Effector memory CD8-positive, alpha-beta T cell (primary cell): ENCODE results near the gene ASCL2.
"Not testable (repeated sequence)": the region's sequence is repeated elsewhere in the genome, so short reads cannot be mapped to it uniquely, and the experiment has no call there.

ENCODE experiments used
- ATAC-seq: fragments of 150-1000 bp; cut with Tn5 transposase; replicated peaks from 2 replicates; pipeline ENCODE4 v1.10.0; 2021; ENCODE audit warnings: mild to moderate bottlenecking, moderate library complexity
- DNase-seq, 3 experiments: peaks; one replicate each; pipeline ENCODE4 v3.0.0; 2021
- H3K27ac Mint-ChIP-seq, 2 donors: one replicate each; pipeline ENCODE4 v1.8.0; 2022; ENCODE audit warnings: mild to moderate bottlenecking in 2 of 2, mixed read lengths in 2 of 2, moderate library complexity in 2 of 2
- H3K27me3 Mint-ChIP-seq, 2 donors: one replicate each; pipeline ENCODE4 v1.8.0; 2022; ENCODE audit warnings: mixed read lengths in 2 of 2
- H3K36me3 Mint-ChIP-seq: one replicate; pipeline ENCODE4 v1.8.0; 2022; ENCODE audit warnings: mild to moderate bottlenecking, moderate library complexity, mixed read lengths; ENCODE audit not compliant: insufficient read depth
- H3K4me1 Mint-ChIP-seq, 2 donors: one replicate each; pipeline ENCODE4 v1.8.0; 2022; ENCODE audit warnings: low read depth in 2 of 2, mixed read lengths in 2 of 2
- H3K4me3 Mint-ChIP-seq, 2 donors: one replicate each; pipeline ENCODE4 v1.8.0; 2022; ENCODE audit warnings: mild to moderate bottlenecking in 2 of 2, mixed read lengths in 2 of 2, moderate library complexity in 2 of 2
- H3K9me3 Mint-ChIP-seq, 2 donors: one replicate each; pipeline ENCODE4 v1.8.0; 2022; ENCODE audit warnings: mixed read lengths in 2 of 2

Gene ASCL2

DNA sequence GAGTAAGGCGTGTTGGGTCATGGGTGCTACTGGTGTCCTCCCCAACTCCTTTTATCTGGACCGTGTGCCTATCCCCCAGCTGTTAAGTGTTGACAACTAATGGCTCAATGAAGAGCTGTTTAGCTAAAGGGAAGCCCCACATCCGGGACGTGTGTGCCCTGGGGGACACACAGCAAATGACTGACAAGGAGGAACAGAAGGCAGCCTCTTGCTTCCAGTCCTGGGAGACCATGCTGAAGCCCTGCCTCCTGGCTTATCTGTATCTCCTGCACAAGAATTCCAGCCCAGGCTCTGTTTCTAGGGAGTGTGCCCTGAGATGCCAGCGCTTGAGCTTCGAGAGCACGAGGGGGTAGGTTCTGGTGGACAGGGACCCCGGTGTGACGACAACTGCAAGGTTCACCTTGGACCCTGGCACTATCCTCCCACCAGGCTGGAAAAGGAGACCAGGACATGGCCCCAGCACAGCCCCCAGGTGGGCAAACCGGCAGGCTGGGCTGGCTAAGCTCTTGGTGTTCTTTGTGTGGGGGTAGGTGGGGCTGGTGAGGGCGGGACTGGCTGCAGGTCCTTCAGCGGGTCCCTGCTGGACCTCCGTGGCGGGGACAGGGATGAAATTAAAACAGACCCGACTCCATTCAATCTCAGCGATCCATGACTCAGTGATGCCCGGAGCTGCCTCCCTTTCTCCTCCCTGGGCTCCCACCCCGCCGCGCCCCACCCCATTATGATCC is 21.0 kb downstream of the ASCL2 start:
- Mint-ChIP-seq H3K27me3 (peaks cover 12 to 17% of the 10 kb centered on the region in 2 donors), H3K9me3 (no peaks in the 10 kb centered on the region), H3K27ac (no peak overlapping the region), H3K4me3 (no peak overlapping the region), H3K36me3 (no peaks in the 10 kb centered on the region), H3K4me1 (no peaks in the 10 kb centered on the region)
- DNase-seq (no peak), ATAC-seq (no peak)

- DNase-seq, result no peak
- Mint-ChIP-seq H3K27me3 (peaks cover 12 to 18% of the 10 kb centered on the region in 2 donors), H3K27ac (no peak overlapping the region), H3K36me3 (no peaks in the 10 kb centered on the region), H3K9me3 (no peaks in the 10 kb centered on the region), H3K4me1 (no peaks in the 10 kb centered on the region), H3K4me3 (no peak overlapping the region)
- ATAC-seq, result no peak
Observed at GRCh38 chr11:2248762-2249161, 21.6 kb downstream of the ASCL2 start.

- Mint-ChIP-seq H3K9me3 (no peaks in the 10 kb centered on the region), H3K27ac (no peak overlapping the region), H3K4me1 (no peaks in the 10 kb centered on the region), H3K27me3 (peaks cover 12 to 18% of the 10 kb centered on the region in 2 donors), H3K36me3 (no peaks in the 10 kb centered on the region), H3K4me3 (no peak overlapping the region)
- ATAC-seq, result no peak
- no peak for DNase-seq
Observed at GRCh38 chr11:2248242-2248641, 22.1 kb downstream of the ASCL2 start.

DNA sequence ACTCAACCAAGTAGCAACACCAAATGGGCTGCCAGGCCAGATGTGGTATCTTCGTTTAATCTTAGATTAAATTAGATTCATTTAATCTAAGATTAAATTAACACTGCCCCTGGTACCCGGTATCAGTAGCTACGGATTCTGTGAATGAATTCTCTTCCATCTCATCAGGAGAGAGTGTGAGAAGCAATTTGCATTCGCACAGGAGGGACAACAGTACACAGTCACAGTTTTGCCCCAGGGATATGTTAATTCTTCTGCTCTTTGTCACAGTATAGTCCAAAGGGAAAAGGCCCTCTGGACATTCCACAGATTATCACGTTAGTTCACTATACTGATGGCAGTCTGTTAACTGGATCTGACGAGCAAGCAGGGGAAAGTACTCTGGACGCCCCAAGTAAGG is 22.9 kb downstream of the ASCL2 start:
- peaks cover 12 to 24% of the 10 kb centered on the region in 2 donors for H3K27me3 Mint-ChIP-seq

DNA sequence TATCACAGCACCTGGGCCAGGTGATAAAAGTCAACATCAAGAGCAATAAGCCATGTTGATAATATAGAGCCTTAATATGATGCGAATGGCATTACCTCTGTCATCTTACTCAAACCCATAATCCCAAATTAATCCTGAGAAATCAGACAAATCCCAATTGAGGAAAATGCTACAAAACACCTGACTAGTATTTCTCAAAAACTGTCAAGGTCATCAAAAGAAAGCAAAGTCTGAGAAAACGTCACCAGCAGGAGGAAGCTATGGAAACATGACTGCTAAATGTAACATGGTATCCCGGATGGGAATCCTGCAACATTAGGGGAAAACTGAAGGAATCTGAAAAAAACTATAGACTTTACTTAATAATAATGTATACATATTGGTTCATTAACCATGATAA is 29.6 kb downstream of the ASCL2 start:
- Mint-ChIP-seq H3K27me3 (peaks cover 7 to 10% of the 10 kb centered on the region in 2 donors), H3K9me3 (peaks cover 0 to 3% of the 10 kb centered on the region in 2 donors), H3K4me1 (no peaks in the 10 kb centered on the region), H3K27ac (no peak overlapping the region), H3K4me3 (no peak overlapping the region), H3K36me3 (no peaks in the 10 kb centered on the region)
- DNase-seq (no peak), ATAC-seq (no peak)

More for the DNA sequence above, 22.9 kb downstream of the ASCL2 start:
- DNase-seq (no peak), ATAC-seq (no peak)
- Mint-ChIP-seq H3K27ac (no peak overlapping the region), H3K36me3 (no peaks in the 10 kb centered on the region), H3K4me1 (no peaks in the 10 kb centered on the region), H3K4me3 (no peak overlapping the region), H3K9me3 (no peaks in the 10 kb centered on the region)

DNA sequence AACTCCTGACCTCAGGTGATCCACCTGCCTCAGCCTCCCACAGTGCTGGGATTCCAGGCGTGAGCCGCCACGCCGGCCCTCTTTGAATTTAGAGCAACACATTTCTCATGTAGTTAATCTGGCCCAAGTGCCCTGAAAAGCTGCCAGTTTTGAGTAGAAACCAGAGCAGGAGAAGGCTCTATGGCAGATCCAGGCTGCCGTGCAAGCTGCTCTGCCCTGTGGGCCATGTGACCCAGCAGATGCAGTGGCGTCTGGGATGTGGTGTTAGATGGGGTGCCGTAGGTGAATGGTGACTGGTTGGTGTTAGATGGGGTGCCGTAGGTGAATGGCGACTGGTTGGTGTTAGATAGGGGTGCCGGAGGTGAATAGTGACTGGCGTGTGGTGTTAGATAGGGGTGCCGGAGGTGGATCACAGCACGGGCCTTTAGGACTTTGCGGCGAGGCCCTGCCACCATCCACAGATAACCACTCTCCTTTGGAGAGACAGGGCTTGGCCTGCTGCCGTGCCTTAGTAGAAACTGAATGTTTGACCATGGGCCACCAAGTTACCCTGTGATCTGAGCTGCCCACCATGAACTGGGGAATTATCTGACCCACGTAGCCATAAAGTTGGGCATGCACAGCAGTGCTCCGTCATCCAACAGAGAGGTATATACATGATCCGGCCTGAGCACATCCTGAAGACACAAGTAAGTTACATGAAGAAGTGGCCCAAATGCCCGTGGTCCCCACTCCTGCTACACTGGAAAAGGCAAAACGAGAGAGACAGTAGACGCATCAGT is 32.7 kb downstream of the ASCL2 start:
- peaks cover 6 to 16% of the 10 kb centered on the region in 2 donors for H3K27me3 Mint-ChIP-seq
- no peak overlapping the region for H3K27ac Mint-ChIP-seq

DNA sequence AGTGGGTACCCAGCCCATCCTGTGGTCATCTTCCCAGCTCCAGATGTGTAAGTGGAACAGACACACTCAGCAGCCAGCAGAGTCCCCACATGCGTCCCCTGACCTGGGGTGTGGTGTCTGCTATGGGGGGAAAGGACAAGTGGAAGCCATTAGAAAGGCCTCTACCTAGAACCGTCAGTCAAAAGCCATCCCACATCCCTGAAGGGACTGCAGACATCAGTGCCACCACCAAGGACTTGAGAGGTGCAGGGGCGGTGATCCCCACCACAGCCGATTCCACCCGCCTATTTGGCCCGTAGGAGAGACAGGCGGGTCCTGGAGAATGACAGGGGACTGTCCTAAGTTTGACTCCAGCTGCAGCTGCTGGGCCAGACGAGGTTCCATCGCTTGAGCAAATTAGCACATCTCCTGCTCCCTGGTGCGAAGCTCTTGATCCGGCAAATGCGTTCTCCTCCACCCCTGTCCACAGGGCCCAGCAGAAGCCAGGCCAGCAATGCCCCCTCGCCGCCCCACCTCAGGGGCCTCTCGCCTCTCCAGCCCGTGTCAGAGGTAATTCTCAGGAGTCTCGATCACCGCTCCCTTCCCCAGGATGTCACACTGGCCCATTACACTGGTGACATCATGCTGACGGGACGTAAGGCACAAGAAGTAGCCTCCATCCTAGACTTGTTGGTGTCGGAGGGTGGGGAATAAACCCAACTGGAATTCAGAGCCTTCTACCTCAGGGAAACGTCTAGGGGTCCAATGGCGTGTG is 33.8 kb downstream of the ASCL2 start:
- DNase-seq, ATAC-seq, H3K36me3 Mint-ChIP-seq, H3K4me1 Mint-ChIP-seq, H3K27ac Mint-ChIP-seq, H3K4me3 Mint-ChIP-seq, H3K9me3 Mint-ChIP-seq: not testable (repeated sequence)
- peaks cover 9 to 22% of the 10 kb centered on the region in 2 donors for H3K27me3 Mint-ChIP-seq

More for the DNA sequence above, 32.7 kb downstream of the ASCL2 start:
- peaks cover 0 to 3% of the 10 kb centered on the region in 2 donors for H3K9me3 Mint-ChIP-seq
- no peaks in the 10 kb centered on the region for H3K4me1 Mint-ChIP-seq
- H3K4me3 Mint-ChIP-seq, result no peak overlapping the region
- no peaks in the 10 kb centered on the region for H3K36me3 Mint-ChIP-seq
- DNase-seq (no peak), ATAC-seq (no peak)

DNA sequence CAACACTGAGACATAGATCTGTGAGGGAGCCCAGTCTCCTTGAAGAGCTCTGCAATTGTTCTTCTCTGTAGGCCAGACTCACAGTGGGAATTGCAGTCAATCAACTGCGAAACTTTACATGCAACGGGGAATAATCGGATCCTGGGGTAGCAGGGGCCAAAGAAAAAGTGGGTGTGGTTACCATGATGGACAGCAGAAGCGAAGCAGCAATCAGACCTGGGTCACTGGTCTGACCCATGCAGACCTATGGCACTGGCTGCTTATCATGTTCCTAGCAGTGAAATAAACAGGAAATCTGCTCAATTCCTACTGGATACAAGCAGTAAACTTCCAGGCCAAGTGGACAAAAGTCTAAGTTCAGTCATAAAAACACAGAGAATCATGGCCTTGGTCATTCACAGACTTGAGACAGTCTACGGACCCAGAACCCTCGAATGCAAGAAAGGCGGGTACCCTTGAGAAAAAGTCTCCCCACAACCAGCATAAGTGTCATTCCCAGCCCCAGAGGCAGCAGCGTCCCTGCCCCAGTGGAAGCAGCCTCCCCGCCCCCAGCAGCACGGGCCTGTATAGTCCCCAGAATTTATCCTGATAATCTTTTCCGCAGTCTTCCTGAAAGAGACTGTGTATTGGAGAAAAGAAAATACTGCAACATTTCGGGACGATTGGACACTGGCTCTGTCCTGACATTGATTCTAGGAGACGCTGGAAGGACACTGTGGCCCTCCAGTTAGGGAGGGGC is 34.6 kb downstream of the ASCL2 start:
- Mint-ChIP-seq H3K4me3 (no peak overlapping the region), H3K27me3 (peaks cover 17 to 25% of the 10 kb centered on the region in 2 donors), H3K36me3 (no peaks in the 10 kb centered on the region), H3K27ac (no peak overlapping the region), H3K4me1 (no peaks in the 10 kb centered on the region), H3K9me3 (peaks cover under 1 to 3% of the 10 kb centered on the region in 2 donors)
- ATAC-seq, result no peak
- no peak for DNase-seq

DNA sequence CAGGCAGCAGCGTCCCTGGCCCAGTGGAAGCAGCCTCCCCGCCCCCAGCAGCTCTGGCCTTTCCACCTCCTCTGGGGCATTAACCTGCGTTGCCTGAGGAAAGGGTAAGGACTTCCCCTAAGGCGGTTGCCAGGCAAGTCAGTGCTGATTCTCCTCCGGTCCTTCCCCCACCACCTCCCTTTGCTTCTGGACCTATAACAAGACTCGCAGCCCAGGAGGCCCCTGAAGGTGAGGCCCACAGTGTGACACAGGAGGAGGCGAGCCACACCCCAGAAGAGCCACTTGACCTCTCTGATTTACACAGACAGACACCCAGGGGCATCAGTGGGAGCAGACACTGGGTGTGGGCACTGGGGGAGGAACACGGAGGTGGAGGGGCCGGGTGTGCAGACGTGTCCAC is 35.4 kb downstream of the ASCL2 start:
- H3K4me1 Mint-ChIP-seq, result no peaks in the 10 kb centered on the region
- no peak for ATAC-seq
- H3K36me3 Mint-ChIP-seq, result no peaks in the 10 kb centered on the region
- H3K9me3 Mint-ChIP-seq, result peaks cover 1 to 8% of the 10 kb centered on the region in 2 donors
- no peak overlapping the region for H3K4me3 Mint-ChIP-seq
- H3K27me3 Mint-ChIP-seq, result peaks cover 23 to 32% of the 10 kb centered on the region in 2 donors
- no peak overlapping the region for H3K27ac Mint-ChIP-seq
- no peak for DNase-seq

GRCh38 chr11:2233693-2234455 is 36.5 kb downstream of the ASCL2 start:
- ATAC-seq (no peak), DNase-seq (no peak)
- Mint-ChIP-seq H3K27ac (no peak overlapping the region), H3K27me3 (peaks cover 28 to 34% of the 10 kb centered on the region in 2 donors), H3K36me3 (no peaks in the 10 kb centered on the region), H3K4me3 (no peak overlapping the region), H3K9me3 (peaks cover 1 to 19% of the 10 kb centered on the region in 2 donors), H3K4me1 (no peaks in the 10 kb centered on the region)

DNA sequence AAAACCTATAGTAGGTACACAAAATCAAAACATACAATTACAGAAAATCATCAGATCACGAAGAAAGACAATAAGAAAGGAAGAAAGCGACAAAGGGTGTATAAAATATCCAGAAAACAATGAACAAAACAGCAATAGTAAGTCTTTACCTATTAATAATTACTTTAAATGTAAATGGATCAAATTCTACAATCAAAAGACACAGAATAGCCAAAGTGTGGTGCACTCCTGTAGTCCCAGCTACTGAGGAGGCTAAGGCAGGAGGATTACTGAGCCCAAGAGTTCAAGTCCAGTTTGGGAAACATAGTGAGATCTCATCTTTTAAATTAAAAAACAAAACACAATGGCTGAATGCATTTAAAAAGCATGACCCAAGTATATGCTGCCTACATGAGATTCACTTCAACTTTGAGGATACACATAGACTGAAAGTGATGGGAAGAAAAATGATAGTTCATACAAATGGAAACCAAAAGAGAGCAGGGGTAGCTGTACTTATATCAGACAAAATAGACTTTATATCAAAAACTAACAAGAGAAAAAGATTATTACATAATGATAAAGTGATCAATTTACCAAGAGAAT is 40.6 kb downstream of the ASCL2 start:
- ATAC-seq, result no peak
- Mint-ChIP-seq H3K9me3 (peaks cover 3 to 20% of the 10 kb centered on the region in 2 donors), H3K36me3 (no peaks in the 10 kb centered on the region), H3K4me3 (no peak overlapping the region), H3K27me3 (peaks cover 18 to 28% of the 10 kb centered on the region in 2 donors), H3K4me1 (no peaks in the 10 kb centered on the region), H3K27ac (no peak overlapping the region)
- DNase-seq, result no peak

- H3K9me3 Mint-ChIP-seq, result peaks cover 1 to 5% of the 10 kb centered on the region in 2 donors
- H3K4me1 Mint-ChIP-seq, result no peaks in the 10 kb centered on the region
- peaks cover 15 to 24% of the 10 kb centered on the region in 2 donors for H3K27me3 Mint-ChIP-seq
- ATAC-seq, result no peak
- no peak overlapping the region for H3K4me3 Mint-ChIP-seq
- DNase-seq, result no peak
- H3K36me3 Mint-ChIP-seq, result no peaks in the 10 kb centered on the region
- H3K27ac Mint-ChIP-seq, result no peak overlapping the region
Observed at GRCh38 chr11:2224254-2224653, 46.1 kb downstream of the ASCL2 start.
